HL-60 (cell line): ENCODE results near the gene NAALAD2.
"Not testable (repeated sequence)": the region's sequence is repeated elsewhere in the genome, so short reads cannot be mapped to it uniquely, and the experiment has no call there.

Source experiments
- DNase-seq, 2 experiments: peaks; one replicate each; pipeline ENCODE4 v3.0.0-alpha.2; 2010 to 2020; ENCODE audit warnings: low read depth in 1 of 2, low spot score in 1 of 2
- H3K27ac ChIP-seq: fragments of 250-450 bp; sonication (Bioruptor Pico); replicated peaks from 2 replicates; pipeline ENCODE4 v1.5.1; 2020; ENCODE audit warnings: mild to moderate bottlenecking, moderate library complexity
- H3K27me3 ChIP-seq: fragments of 250-450 bp; sonication (Bioruptor Pico); 2 replicates; pipeline ENCODE4 v1.5.1; 2021; ENCODE audit warnings: mild to moderate bottlenecking, moderate library complexity; ENCODE audit not compliant: insufficient read depth, poor library complexity, severe bottlenecking
- H3K4me3 ChIP-seq: replicated peaks from 2 replicates; pipeline ENCODE4 v1.5.1; 2011; ENCODE audit warnings: mild to moderate bottlenecking, control low read depth, low read length; ENCODE audit not compliant: insufficient read depth
- CTCF ChIP-seq: IDR thresholded peaks from one replicate; pipeline ENCODE4 v1.5.1; 2011; ENCODE audit warnings: low read length, control low read depth, inconsistent platforms; ENCODE audit not compliant: insufficient read depth
- GABPA ChIP-seq: IDR thresholded peaks from 2 replicates; pipeline ENCODE4 v1.6.1; 2012; ENCODE audit warnings: low read depth
- POLR2AphosphoS5 ChIP-seq: IDR thresholded peaks from 2 replicates; pipeline ENCODE4 v1.6.1; 2012; ENCODE audit warnings: low read depth
- SPI1 ChIP-seq: IDR thresholded peaks from 2 replicates; pipeline ENCODE4 v1.6.1; 2012; ENCODE audit warnings: low read depth, mild to moderate bottlenecking, borderline replicate concordance
- long read RNA-seq: library from polyadenylated mRNA; unstranded; transcript quantifications from one replicate; pipeline ENCODE4 v2.0.0, GENCODE V29; 2020
- TF ChIP-seq, protein P1 (sequence below): IDR thresholded peaks from 2 replicates; pipeline ENCODE4 v1.6.1; 2012; ENCODE audit warnings: low read depth; ENCODE audit not compliant: insufficient replicate concordance

Gene NAALAD2
- long read RNA-seq = 0 reads

DNA sequence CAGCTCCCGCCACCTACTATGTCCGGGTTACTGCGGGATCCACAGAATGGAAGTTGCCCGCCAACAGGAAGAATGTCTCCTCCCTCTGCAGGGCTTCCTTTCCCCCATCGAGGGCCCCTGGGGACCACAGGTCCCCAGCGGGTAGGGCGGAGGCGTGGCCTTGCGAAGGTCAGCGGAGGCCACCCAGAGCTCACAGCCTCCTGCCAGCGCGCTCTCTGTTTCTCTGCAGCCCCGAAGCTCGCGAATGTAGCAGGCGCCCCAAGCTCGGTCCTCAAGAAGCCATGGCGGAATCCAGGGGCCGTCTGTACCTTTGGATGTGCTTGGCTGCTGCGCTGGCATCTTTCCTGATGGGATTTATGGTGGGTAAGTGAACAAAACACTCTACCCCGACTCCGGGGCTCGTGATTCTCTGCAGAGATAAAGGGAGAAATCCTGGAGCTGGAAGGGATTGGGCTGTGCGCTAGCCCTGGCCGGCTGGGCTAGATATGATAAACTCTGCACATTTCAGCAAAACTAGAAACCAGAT lies at the start of gene NAALAD2:
Gene NAALAD2, plus strand, starts transcription at position 186 of the 526 bp plus-strand sequence. Its CDS starts 96 bp downstream, at position 282.
- Histone ChIP-seq H3K27me3 (peaks cover 42% of the 10 kb centered on the region), H3K4me3 (no peak within 1 kb of the TSS)
- no peak for TF ChIP-seq CTCF
- TF ChIP-seq, protein P1, sequence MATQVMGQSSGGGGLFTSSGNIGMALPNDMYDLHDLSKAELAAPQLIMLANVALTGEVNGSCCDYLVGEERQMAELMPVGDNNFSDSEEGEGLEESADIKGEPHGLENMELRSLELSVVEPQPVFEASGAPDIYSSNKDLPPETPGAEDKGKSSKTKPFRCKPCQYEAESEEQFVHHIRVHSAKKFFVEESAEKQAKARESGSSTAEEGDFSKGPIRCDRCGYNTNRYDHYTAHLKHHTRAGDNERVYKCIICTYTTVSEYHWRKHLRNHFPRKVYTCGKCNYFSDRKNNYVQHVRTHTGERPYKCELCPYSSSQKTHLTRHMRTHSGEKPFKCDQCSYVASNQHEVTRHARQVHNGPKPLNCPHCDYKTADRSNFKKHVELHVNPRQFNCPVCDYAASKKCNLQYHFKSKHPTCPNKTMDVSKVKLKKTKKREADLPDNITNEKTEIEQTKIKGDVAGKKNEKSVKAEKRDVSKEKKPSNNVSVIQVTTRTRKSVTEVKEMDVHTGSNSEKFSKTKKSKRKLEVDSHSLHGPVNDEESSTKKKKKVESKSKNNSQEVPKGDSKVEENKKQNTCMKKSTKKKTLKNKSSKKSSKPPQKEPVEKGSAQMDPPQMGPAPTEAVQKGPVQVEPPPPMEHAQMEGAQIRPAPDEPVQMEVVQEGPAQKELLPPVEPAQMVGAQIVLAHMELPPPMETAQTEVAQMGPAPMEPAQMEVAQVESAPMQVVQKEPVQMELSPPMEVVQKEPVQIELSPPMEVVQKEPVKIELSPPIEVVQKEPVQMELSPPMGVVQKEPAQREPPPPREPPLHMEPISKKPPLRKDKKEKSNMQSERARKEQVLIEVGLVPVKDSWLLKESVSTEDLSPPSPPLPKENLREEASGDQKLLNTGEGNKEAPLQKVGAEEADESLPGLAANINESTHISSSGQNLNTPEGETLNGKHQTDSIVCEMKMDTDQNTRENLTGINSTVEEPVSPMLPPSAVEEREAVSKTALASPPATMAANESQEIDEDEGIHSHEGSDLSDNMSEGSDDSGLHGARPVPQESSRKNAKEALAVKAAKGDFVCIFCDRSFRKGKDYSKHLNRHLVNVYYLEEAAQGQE = no peak
- no peak for TF ChIP-seq SPI1
- no peak for TF ChIP-seq POLR2AphosphoS5
- no peak for TF ChIP-seq GABPA

GRCh38 chr11:90085650-90086049 lies 48.8 kb upstream of the NAALAD2 start, which contains the start of gene UBTFL1:
Gene UBTFL1 (plus strand): TSS chr11:90085950. CDS start chr11:90085950, 0 bp downstream.
- H3K4me3 ChIP-seq, DNase-seq, H3K27me3 ChIP-seq: not testable (repeated sequence)

More for the DNA sequence above, at the start of gene NAALAD2:
- H3K27ac ChIP-seq = no peak within 1 kb of the TSS
- DNase-seq = no peak

GRCh38 chr11:90088731-90089130 lies 45.7 kb upstream of the NAALAD2 start:
- H3K4me3 ChIP-seq, H3K27ac ChIP-seq, DNase-seq, H3K27me3 ChIP-seq: not testable (repeated sequence)

More at GRCh38 chr11:90085650-90086049, 48.8 kb upstream of the NAALAD2 start, which contains the start of gene UBTFL1:
- H3K27ac ChIP-seq = not testable (repeated sequence)

DNA sequence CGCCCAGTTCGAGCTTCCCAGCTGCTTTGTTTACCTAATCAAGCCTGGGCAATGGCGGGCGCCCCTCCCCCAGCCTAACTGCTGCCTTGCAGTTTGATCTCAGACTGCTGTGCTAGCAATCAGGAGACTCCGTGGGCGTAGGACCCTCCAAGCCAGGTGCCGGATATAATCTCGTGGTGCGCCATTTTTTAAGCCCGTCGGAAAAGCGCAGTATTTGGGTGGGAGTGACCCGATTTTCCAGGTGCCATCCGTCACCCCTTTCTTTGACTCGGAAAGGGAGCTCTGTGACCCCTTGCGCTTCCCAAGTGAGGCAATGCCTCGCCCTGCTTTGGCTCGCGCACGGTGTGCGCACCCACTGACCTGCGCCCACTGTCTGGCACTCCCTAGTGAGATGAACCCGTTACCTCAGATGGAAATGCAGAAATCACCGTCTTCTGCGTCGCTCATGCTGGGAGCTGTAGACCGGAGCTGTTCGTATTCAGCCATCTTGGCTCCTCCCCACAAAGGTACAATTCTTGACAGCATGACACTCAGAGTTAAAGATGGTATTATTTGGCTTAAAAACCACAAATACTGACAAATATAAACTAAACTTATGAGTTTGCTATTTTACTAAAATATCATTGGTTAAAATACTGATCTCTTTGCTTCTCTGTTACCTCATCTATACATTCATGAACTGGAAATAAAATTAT lies 39.1 kb upstream of the NAALAD2 start:
- H3K27ac ChIP-seq, H3K27me3 ChIP-seq, DNase-seq, H3K4me3 ChIP-seq: not testable (repeated sequence)

DNA sequence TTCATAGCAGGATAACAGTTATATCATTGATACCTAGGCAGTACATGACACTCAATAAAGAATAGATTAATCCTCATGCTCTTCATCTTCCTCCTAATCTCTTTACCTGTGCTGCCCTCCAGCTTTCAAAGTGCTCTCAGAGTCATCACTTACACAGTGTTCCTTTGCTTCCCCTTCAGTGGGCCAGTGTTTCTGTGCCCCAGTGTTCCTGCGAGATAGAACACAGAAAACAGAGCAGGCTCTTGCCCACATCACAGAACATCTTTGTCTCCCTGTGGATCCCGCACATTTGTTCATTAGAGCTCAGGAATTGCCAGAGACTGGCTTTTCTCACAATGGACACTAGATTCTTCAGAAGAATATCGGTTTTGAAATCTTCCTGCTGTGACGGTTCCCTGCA lies 36.2 kb upstream of the NAALAD2 start:
- H3K4me3 ChIP-seq, H3K27me3 ChIP-seq, H3K27ac ChIP-seq, DNase-seq: not testable (repeated sequence)

DNA sequence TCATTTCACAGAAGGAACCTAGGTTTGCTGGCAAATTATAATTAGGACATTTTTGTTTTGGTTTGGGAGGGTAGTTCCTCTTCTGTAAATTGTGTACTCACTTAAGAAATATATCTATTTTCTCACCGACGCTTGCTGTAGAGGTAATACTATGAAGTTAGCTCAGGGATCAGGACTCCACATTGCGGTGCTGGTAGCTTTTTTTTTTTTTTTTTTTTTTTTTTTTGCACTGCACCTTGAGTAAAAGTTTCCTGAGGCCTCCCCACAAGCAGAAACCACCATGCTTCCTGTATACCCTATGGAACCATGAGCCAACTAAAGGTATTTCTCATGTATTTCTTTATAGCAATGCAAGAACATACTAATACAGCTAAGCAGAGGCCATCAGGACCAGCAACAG lies 34.0 kb upstream of the NAALAD2 start:
- no peak overlapping the region for H3K27ac ChIP-seq
- no peak overlapping the region for H3K4me3 ChIP-seq
- no peaks in the 10 kb centered on the region for H3K27me3 ChIP-seq
- DNase-seq = no peak
- TF ChIP-seq SPI1 (no peak), GABPA (no peak), POLR2AphosphoS5 (no peak), CTCF (no peak)
- TF ChIP-seq, protein P1 = no peak
